ENCODE measurements around the gene KLK5. TPM values are rescaled to one million over a fixed set of nuclear protein-coding genes. Genes with fewer than 3 reads are reported as not detected.

Gene KLK5
- total and polyA plus RNA-seq, 12 donors: not detected

- Histone ChIP-seq H3K4me3 (no peak overlapping the region), H3K36me3 (no peaks in the 10 kb centered on the region), H3K9me3 (peaks cover 0 to 4% (median 0%) of the 10 kb centered on the region in 11 donors), H3K4me1 (no peaks in the 10 kb centered on the region), H3K27me3 (peaks cover 0 to 58% (median 34%) of the 10 kb centered on the region in 7 donors), H3K27ac (no peak overlapping the region)
- TF ChIP-seq CTCF (IDR thresholded peaks at IDR 0.05): no peak
- intact Hi-C loops (cut with DNase I): no loop called here
- ATAC-seq (no peak), DNase-seq (no peak)
- 85 to 95% methylated on average over 1 of the region's 1 CpG for WGBS, 2 donors
Measured at GRCh38 chr19:50962245-50962644, 9.4 kb upstream of the KLK5 start.

DNA sequence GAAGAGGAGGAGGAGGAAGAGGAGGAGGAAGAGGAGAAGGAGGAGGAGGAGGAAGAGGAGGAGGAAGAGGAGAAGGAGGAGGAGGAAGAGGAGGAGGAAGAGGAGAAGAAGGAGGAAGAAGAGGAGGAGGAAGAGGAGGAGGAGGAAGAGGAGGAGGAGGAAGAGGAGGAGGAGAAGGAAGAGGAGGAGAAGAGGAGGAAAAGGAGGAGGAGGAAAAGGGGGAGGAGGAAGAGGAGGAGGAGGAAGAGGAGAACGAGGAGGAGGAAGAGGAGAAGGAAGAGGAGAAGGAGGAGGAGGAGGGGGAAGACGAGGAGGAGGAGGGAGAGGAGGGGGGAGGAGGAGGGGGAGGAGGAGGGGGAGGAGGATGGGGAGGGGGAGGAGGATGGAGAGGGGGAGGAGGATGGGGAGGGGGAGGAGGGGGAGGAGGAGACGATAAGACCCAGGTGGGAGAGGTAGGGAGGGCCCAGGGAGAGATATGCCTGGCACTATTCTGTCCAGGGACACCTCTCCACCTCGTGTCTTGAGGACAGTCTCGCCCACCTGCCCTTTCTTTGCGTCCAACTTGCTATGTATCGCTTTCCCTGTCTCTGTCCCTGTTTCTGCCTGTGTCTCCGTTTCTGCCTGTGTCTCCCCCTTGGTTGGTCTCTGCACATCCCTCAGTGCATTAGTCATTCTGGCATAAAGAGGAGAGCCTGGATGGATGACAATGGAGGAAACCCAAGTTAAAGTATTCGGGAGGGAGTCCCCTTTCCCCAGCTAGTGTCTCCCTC is 7.1 kb upstream of the KLK5 start:
- WGBS, 2 donors: 44 to 59% methylated on average over 6 to 8 of the region's 9 CpGs
- no peak for TF ChIP-seq CTCF (IDR thresholded peaks at IDR 0.05)
- H3K36me3 ChIP-seq: no peaks in the 10 kb centered on the region
- no peaks in the 10 kb centered on the region for H3K4me1 ChIP-seq
- ATAC-seq: no peak
- H3K27me3 ChIP-seq: peaks cover 0 to 49% (median 25%) of the 10 kb centered on the region in 7 donors
- no peak for DNase-seq
- peaks cover 0 to 4% (median 0%) of the 10 kb centered on the region in 11 donors for H3K9me3 ChIP-seq
- H3K27ac ChIP-seq: no peak overlapping the region
- no peak overlapping the region for H3K4me3 ChIP-seq
- intact Hi-C loops (cut with DNase I): no loop called here

GRCh38 chr19:50957587-50957986 is 4.7 kb upstream of the KLK5 start:
- Histone ChIP-seq H3K4me3 (no peak overlapping the region), H3K27me3 (peaks cover 0 to 45% (median 29%) of the 10 kb centered on the region in 7 donors), H3K36me3 (no peaks in the 10 kb centered on the region), H3K4me1 (no peaks in the 10 kb centered on the region), H3K27ac (no peak overlapping the region), H3K9me3 (peaks cover 0 to 4% (median 0%) of the 10 kb centered on the region in 11 donors)
- ATAC-seq (no peak), DNase-seq (no peak)
- 71 to 73% methylated on average over 8 of the region's 8 CpGs for WGBS, 2 donors
- intact Hi-C loops (cut with DNase I): no loop called here
- no peak for TF ChIP-seq CTCF (IDR thresholded peaks at IDR 0.05)

GRCh38 chr19:50949861-50950260 is 3.0 kb downstream of the KLK5 start:
- intact Hi-C loops (cut with DNase I): no loop called here
- no peak for ATAC-seq
- H3K27ac ChIP-seq: no peak overlapping the region
- no peak for DNase-seq
- H3K9me3 ChIP-seq: no peaks in the 10 kb centered on the region
- no peak for TF ChIP-seq CTCF (IDR thresholded peaks at IDR 0.05)
- H3K36me3 ChIP-seq: no peaks in the 10 kb centered on the region
- no peak overlapping the region for H3K4me3 ChIP-seq
- 54 to 68% methylated on average over 19 of the region's 19 CpGs for WGBS, 2 donors
- H3K4me1 ChIP-seq: no peaks in the 10 kb centered on the region
- H3K27me3 ChIP-seq: peaks cover 0 to 38% (median 22%) of the 10 kb centered on the region in 7 donors
